ENCODE results near the gene APOBEC3H.

- TF ChIP-seq POLR2A (IDR thresholded peaks at IDR 0.05) (no peak), CTCF (IDR thresholded peaks at IDR 0.05) (no peak)
Measured at GRCh38 chr22:39098026-39098425, 982 bp downstream of the APOBEC3H start.
